HCT116 (cell line): ENCODE results near the gene CUBN. TPM values are rescaled to one million over a fixed set of nuclear protein-coding genes. Genes with fewer than 3 reads are reported as not detected.

Experiments
- ATAC-seq: fragments of 200-7000 bp; cut with Tn5 transposase; 2 replicates; pipeline ENCODE4 v1.9.1; 2020; ENCODE audit warnings: mild to moderate bottlenecking, moderate library complexity
- BruUV-seq: library from RNA; stranded (reverse); fragments of 400-500 nt; replicated peaks from 2 replicates; lab custom pipeline; 2021; lab: Mats Ljungman, UMichigan
- CTCF ChIA-PET: fragments of 300-600 bp; sonication (Branson Sonifier 250); formaldehyde crosslinking; loops from one replicate; lab custom pipeline; 2021; ENCODE audit warnings: antibody characterized with exemption; lab: Charles Lee
- POLR2A ChIA-PET: fragments of 300-600, 350-600 bp; sonication (Branson Sonifier 250); formaldehyde crosslinking; loops from one replicate; lab custom pipeline; 2021; ENCODE audit warnings: antibody characterized with exemption; lab: Charles Lee
- RAD21 ChIA-PET, 2 experiments: fragments of 300-600 bp; sonication (Branson Sonifier 250); formaldehyde crosslinking; loops; one replicate each; lab custom pipeline; 2023; ENCODE audit warnings: low total read pairs in 2 of 2; ENCODE audit not compliant: uncharacterized antibody in 2 of 2, unreplicated experiment in 2 of 2, low non-redundant PET in 1 of 2; lab: Charles Lee
- DNase-seq: peaks from one replicate; pipeline ENCODE4 v3.0.0-alpha.2; 2010; ENCODE audit warnings: low read depth, low spot score
- H2AFZ ChIP-seq: fragments of 200-600 bp; shearing (Covaris generic), sonication (generic); 2 replicates; pipeline ENCODE4 v1.6.1; 2017; ENCODE audit warnings: low read depth, mixed run types, mixed read lengths, antibody characterized with exemption, low read length; ENCODE audit not compliant: poor library complexity, severe bottlenecking
- H3K27ac ChIP-seq: 2 replicates; pipeline ENCODE4 v1.5.1; 2012; ENCODE audit warnings: low read depth, low read length
- H3K27me3 ChIP-seq: fragments of 200-600 bp; sonication (generic); 2 replicates; pipeline ENCODE4 v1.6.1; 2016; ENCODE audit warnings: mixed run types, low read length, mixed read lengths; ENCODE audit not compliant: insufficient read depth
- H3K36me3 ChIP-seq, 2 experiments: fragments of 200-500 bp in 1 of 2; fragments of 200-600 bp in 1 of 2; sonication (Bioruptor generic) in 1 of 2; sonication (generic) in 1 of 2; 2 replicates each; pipeline versions ENCODE4 v1.5.1 to v1.6.1; 2014 to 2016; ENCODE audit warnings: low read length in 2 of 2, inconsistent platforms in 1 of 2, mixed read lengths in 1 of 2, mixed run types in 1 of 2; ENCODE audit not compliant: insufficient read depth in 2 of 2, control insufficient read depth in 1 of 2
- H3K4me1 ChIP-seq, 2 experiments: fragments of 200-600 bp in 1 of 2; sonication (generic) in 1 of 2; 2 replicates each; pipeline versions ENCODE4 v1.5.1 to v1.6.1; 2012 to 2017; ENCODE audit warnings: low read length in 2 of 2, inconsistent platforms in 1 of 2, mild to moderate bottlenecking in 1 of 2, mixed read lengths in 1 of 2, mixed run types in 1 of 2, moderate library complexity in 1 of 2; ENCODE audit not compliant: insufficient read depth in 2 of 2, control insufficient read depth in 1 of 2
- H3K4me2 ChIP-seq: fragments of 200-600 bp; sonication (generic); 2 replicates; pipeline ENCODE4 v1.6.1; 2017; ENCODE audit warnings: mixed run types, low read length, mixed read lengths
- H3K4me3 ChIP-seq, 2 experiments: fragments of 200-600 bp in 1 of 2; sonication (generic) in 1 of 2; replicated peaks in 1 of 2; 2 replicates each; pipeline ENCODE4 v1.5.1; 2011 to 2016; ENCODE audit warnings: low read length in 2 of 2, control low read depth in 1 of 2, low read depth in 1 of 2, mild to moderate bottlenecking in 1 of 2, mixed read lengths in 1 of 2, mixed run types in 1 of 2
- H3K79me2 ChIP-seq: fragments of 200-600 bp; sonication (generic); 2 replicates; pipeline ENCODE4 v1.6.1; 2017; ENCODE audit warnings: mild to moderate bottlenecking, mixed run types, low read length, moderate library complexity, mixed read lengths; ENCODE audit not compliant: insufficient read depth
- H3K9ac ChIP-seq: fragments of 200-600 bp; sonication (generic); 2 replicates; pipeline ENCODE4 v1.6.1; 2016; ENCODE audit warnings: low read length, mixed read lengths
- H3K9me2 ChIP-seq: fragments of 200-600 bp; sonication (generic), shearing (Covaris generic); 2 replicates; pipeline ENCODE4 v1.6.1; 2017; ENCODE audit warnings: mixed run types, mild to moderate bottlenecking, moderate library complexity; ENCODE audit not compliant: insufficient read depth
- H3K9me3 ChIP-seq, 2 experiments: fragments of 200-500 bp in 1 of 2; fragments of 200-600 bp in 1 of 2; sonication (Bioruptor generic) in 1 of 2; sonication (generic) in 1 of 2; 2 replicates each; pipeline ENCODE4 v1.6.1; 2014 to 2017; ENCODE audit warnings: low read length in 2 of 2, mixed read lengths in 2 of 2, inconsistent platforms in 1 of 2, low read depth in 1 of 2, mild to moderate bottlenecking in 1 of 2, mixed run types in 1 of 2, moderate library complexity in 1 of 2; ENCODE audit not compliant: control insufficient read depth in 1 of 2, insufficient read depth in 1 of 2
- H4K20me1 ChIP-seq: fragments of 200-600 bp; sonication (generic), shearing (Covaris generic); 2 replicates; pipeline ENCODE4 v1.6.1; 2017; ENCODE audit warnings: mixed run types, mild to moderate bottlenecking, moderate library complexity; ENCODE audit not compliant: insufficient read depth
- CEBPB ChIP-seq: IDR thresholded peaks from 2 replicates; pipeline ENCODE4 v1.6.1; 2012; ENCODE audit warnings: low read depth
- EZH2 ChIP-seq: fragments of 200-600 bp; sonication (generic); IDR thresholded peaks from 2 replicates; pipeline ENCODE4 v1.6.1; 2017; ENCODE audit warnings: antibody characterized with exemption, mixed run types
- JUND ChIP-seq: IDR thresholded peaks from 2 replicates; pipeline ENCODE4 v1.6.1; 2012
- POLR2A ChIP-seq: IDR thresholded peaks from 2 replicates; pipeline ENCODE4 v1.7.0; 2011; ENCODE audit warnings: borderline replicate concordance; ENCODE audit not compliant: insufficient read depth, insufficient read length; ENCODE audit errors: extremely low read depth
- POLR2AphosphoS5 ChIP-seq: IDR thresholded peaks from 2 replicates; pipeline ENCODE4 v1.6.1; 2011; ENCODE audit warnings: mild to moderate bottlenecking, low read depth, low read length, moderate library complexity
- RAD21 ChIP-seq: IDR thresholded peaks from 2 replicates; pipeline ENCODE4 v1.6.1; 2012; ENCODE audit warnings: low read depth, mild to moderate bottlenecking
- SP1 ChIP-seq: IDR thresholded peaks from 2 replicates; pipeline ENCODE4 v1.6.1; 2012; ENCODE audit warnings: low read depth
- TCF7L2 ChIP-seq: IDR thresholded peaks from 2 replicates; pipeline ENCODE4 v1.7.0; 2011; ENCODE audit warnings: borderline replicate concordance, inconsistent platforms; ENCODE audit not compliant: insufficient read depth, insufficient read length; ENCODE audit errors: extremely low read depth
- ZFX ChIP-seq: fragments of 450-650 bp; IDR thresholded peaks from 2 replicates; pipeline ENCODE4 v1.6.1; 2017
- intact Hi-C: fragments of 100-400 bp; cut with micrococcal nuclease; formaldehyde crosslinking; loops from 2 replicates; pipeline ENCODE4 v1.10.0; 2022
- total RNA-seq: library from RNA; stranded (reverse); gene quantifications from one replicate; pipeline ENCODE4 v1.2.1, GENCODE V29; 2021; ENCODE audit not compliant: unreplicated experiment
- TF ChIP-seq, protein P1 (sequence below): IDR thresholded peaks from 2 replicates; pipeline ENCODE4 v1.6.1; 2012
- TF ChIP-seq, protein P2 (sequence below), 3 experiments: fragments of 200-600 bp in 1 of 3; sonication (generic) in 1 of 3; IDR thresholded peaks in 2 of 3; conservative IDR thresholded peaks in 1 of 3; 2 replicates each; pipeline ENCODE4 v1.5.1; 2012 to 2017; ENCODE audit warnings: low read depth in 2 of 3, low read length in 2 of 3, antibody characterized with exemption in 1 of 3, borderline replicate concordance in 1 of 3, control low read depth in 1 of 3, mild to moderate bottlenecking in 1 of 3, mixed read lengths in 1 of 3, mixed run types in 1 of 3, moderate library complexity in 1 of 3; ENCODE audit not compliant: insufficient read depth in 1 of 3
- TF ChIP-seq, protein P3 (sequence below): IDR thresholded peaks from 2 replicates; pipeline ENCODE4 v1.6.1; 2012; ENCODE audit warnings: low read depth
- TF ChIP-seq, protein P4 (sequence below): IDR thresholded peaks from 2 replicates; pipeline ENCODE4 v1.6.1; 2012

The CUBN gene
- total RNA-seq, 1 experiment from 2014 or later: 1.2 TPM

DNA sequence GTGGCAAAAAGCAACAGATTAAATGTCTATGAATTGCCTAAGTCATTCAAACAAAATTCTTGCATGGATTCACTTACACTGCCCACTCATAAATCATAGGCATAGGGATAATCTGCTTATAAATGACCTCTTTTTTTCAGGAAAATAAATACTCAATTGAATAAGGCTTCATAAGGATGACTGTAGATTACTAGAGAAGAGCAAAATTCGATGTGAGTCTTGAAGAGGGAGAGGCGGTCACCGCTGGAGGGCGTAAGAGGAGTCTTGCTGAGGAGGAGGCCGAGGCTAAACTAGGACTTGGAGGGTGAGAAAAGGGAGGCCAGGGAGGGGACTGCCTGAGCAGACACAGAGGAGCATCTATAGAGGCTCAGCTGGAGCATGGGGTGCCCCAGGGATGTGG is 177.0 kb downstream of the CUBN start (continued):
- no peak for TF ChIP-seq RAD21
- TF ChIP-seq, protein P1, sequence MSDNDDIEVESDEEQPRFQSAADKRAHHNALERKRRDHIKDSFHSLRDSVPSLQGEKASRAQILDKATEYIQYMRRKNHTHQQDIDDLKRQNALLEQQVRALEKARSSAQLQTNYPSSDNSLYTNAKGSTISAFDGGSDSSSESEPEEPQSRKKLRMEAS: no peak
- TF ChIP-seq TCF7L2: no peak

DNA sequence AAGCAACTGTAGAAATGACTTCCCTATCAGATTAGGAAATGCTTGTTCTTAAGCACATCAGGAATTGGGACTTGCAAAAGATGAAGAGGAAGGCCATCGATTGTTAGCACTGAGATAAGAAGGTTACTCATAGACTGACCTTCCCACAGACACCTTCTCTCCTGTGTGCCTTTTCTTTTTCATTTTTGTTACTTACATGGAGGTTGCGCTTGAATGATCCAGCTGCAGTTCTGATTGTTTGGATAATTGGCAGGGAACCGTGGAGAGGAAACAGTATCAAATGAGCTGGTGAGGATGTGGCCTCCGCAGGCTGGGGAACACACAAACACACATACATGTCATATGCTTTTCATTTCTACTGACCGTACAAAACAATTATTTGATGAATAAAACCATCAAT is 177.5 kb downstream of the CUBN start:
- BruUV-seq: no TSS peak
- H3K4me1 ChIP-seq: peaks cover 0 to 7% of the 10 kb centered on the region in 2 experiments; a peak in 1 of 4 replicates
- intact Hi-C loops: no loop called here
- H3K27ac ChIP-seq: no peak overlapping the region
- TF ChIP-seq POLR2AphosphoS5 (no peak), EZH2 (no peak), POLR2A (no peak), JUND (no peak), CEBPB (no peak), RAD21 (no peak), SP1 (no peak), ZFX (no peak)
- TF ChIP-seq, protein P2, sequence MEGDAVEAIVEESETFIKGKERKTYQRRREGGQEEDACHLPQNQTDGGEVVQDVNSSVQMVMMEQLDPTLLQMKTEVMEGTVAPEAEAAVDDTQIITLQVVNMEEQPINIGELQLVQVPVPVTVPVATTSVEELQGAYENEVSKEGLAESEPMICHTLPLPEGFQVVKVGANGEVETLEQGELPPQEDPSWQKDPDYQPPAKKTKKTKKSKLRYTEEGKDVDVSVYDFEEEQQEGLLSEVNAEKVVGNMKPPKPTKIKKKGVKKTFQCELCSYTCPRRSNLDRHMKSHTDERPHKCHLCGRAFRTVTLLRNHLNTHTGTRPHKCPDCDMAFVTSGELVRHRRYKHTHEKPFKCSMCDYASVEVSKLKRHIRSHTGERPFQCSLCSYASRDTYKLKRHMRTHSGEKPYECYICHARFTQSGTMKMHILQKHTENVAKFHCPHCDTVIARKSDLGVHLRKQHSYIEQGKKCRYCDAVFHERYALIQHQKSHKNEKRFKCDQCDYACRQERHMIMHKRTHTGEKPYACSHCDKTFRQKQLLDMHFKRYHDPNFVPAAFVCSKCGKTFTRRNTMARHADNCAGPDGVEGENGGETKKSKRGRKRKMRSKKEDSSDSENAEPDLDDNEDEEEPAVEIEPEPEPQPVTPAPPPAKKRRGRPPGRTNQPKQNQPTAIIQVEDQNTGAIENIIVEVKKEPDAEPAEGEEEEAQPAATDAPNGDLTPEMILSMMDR (IDR thresholded peaks at IDR 0.05 in 2 of 3, conservative IDR thresholded peaks at IDR 0.05 in 1 of 3; ENCODE audit: borderline replicate concordance in 1 of 3, insufficient read depth in 1 of 3, low read depth in 2 of 3, low read length in 2 of 3): no peak
- TF ChIP-seq, protein P3, sequence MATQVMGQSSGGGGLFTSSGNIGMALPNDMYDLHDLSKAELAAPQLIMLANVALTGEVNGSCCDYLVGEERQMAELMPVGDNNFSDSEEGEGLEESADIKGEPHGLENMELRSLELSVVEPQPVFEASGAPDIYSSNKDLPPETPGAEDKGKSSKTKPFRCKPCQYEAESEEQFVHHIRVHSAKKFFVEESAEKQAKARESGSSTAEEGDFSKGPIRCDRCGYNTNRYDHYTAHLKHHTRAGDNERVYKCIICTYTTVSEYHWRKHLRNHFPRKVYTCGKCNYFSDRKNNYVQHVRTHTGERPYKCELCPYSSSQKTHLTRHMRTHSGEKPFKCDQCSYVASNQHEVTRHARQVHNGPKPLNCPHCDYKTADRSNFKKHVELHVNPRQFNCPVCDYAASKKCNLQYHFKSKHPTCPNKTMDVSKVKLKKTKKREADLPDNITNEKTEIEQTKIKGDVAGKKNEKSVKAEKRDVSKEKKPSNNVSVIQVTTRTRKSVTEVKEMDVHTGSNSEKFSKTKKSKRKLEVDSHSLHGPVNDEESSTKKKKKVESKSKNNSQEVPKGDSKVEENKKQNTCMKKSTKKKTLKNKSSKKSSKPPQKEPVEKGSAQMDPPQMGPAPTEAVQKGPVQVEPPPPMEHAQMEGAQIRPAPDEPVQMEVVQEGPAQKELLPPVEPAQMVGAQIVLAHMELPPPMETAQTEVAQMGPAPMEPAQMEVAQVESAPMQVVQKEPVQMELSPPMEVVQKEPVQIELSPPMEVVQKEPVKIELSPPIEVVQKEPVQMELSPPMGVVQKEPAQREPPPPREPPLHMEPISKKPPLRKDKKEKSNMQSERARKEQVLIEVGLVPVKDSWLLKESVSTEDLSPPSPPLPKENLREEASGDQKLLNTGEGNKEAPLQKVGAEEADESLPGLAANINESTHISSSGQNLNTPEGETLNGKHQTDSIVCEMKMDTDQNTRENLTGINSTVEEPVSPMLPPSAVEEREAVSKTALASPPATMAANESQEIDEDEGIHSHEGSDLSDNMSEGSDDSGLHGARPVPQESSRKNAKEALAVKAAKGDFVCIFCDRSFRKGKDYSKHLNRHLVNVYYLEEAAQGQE: no peak
- TF ChIP-seq, protein P1: no peak
- TF ChIP-seq, protein P4, sequence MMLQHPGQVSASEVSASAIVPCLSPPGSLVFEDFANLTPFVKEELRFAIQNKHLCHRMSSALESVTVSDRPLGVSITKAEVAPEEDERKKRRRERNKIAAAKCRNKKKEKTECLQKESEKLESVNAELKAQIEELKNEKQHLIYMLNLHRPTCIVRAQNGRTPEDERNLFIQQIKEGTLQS: no peak
- no peaks in the 10 kb centered on the region for H3K9me2 ChIP-seq
- ATAC-seq (no peak), DNase-seq (no peak)
- H3K27me3 ChIP-seq: no peaks in the 10 kb centered on the region
- H2AFZ ChIP-seq: no peak overlapping the region
- H3K4me3 ChIP-seq: no peak overlapping the region
- RAD21 ChIA-PET: no interaction called here
- no peak overlapping the region for H3K9ac ChIP-seq
- CTCF ChIA-PET: no interaction called here
- H3K9me3 ChIP-seq: no peaks in the 10 kb centered on the region
- no peaks in the 10 kb centered on the region for H3K36me3 ChIP-seq
- no peaks in the 10 kb centered on the region for H3K79me2 ChIP-seq
- POLR2A ChIA-PET: no interaction called here
- H3K4me2 ChIP-seq: no peak overlapping the region
- no peaks in the 10 kb centered on the region for H4K20me1 ChIP-seq
